Activated naive CD8-positive, alpha-beta T cell treated with anti-CD3 and anti-CD28 coated beads, Interleukin-2, amount 50 U/mL, for 24 hours (primary cell): ENCODE data around the gene TM4SF20.

ENCODE experiments used
- ATAC-seq: fragments of 150-1000 bp; cut with Tn5 transposase; one replicate; pipeline ENCODE4 v1.10.0; 2021
- DNase-seq: peaks from one replicate; pipeline ENCODE4 v3.0.0; 2021
- H3K27ac Mint-ChIP-seq: one replicate; pipeline ENCODE4 v1.8.0; 2021; ENCODE audit warnings: mild to moderate bottlenecking, mixed read lengths
- H3K27me3 Mint-ChIP-seq: one replicate; pipeline ENCODE4 v1.8.0; 2021; ENCODE audit warnings: mixed read lengths
- H3K36me3 Mint-ChIP-seq: one replicate; pipeline ENCODE4 v1.8.0; 2021; ENCODE audit warnings: low read depth, mixed read lengths
- H3K4me1 Mint-ChIP-seq: one replicate; pipeline ENCODE4 v1.8.0; 2021; ENCODE audit warnings: mixed read lengths
- H3K4me3 Mint-ChIP-seq: one replicate; pipeline ENCODE4 v1.8.0; 2021; ENCODE audit warnings: mild to moderate bottlenecking, moderate library complexity, mixed read lengths
- H3K9me3 Mint-ChIP-seq: one replicate; pipeline ENCODE4 v1.8.0; 2021; ENCODE audit warnings: mixed read lengths

The TM4SF20 gene

DNA sequence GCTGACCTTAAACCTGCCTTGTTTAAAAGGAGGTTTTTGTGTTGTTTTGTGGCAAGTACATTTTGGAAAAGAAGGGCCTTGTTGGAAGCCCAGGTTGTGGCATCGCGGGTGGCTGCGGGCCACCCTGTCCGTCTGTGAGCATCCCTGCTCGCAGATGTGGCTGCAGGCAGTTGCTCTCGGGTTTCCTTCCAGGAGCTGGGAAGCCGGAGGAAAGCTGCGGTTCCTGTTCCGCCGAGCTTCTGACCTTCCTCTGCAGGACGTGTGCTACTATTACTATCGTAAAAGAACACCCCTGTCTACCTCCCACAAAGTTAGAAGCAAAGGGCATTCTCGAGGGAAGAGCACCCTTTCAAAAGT is 53.3 kb downstream of the TM4SF20 start:
- peaks cover 2% of the 10 kb centered on the region for H3K27me3 Mint-ChIP-seq
- H3K27ac Mint-ChIP-seq, result peak overlapping the region; percentile 92
- peaks cover 19% of the 10 kb centered on the region for H3K9me3 Mint-ChIP-seq
- H3K4me3 Mint-ChIP-seq, result peak overlapping the region; percentile 90
- ATAC-seq (peak; percentile 2), DNase-seq (peak; percentile 16)
- H3K4me1 Mint-ChIP-seq, result peaks cover 50% of the 10 kb centered on the region
- peaks cover 11% of the 10 kb centered on the region for H3K36me3 Mint-ChIP-seq

DNA sequence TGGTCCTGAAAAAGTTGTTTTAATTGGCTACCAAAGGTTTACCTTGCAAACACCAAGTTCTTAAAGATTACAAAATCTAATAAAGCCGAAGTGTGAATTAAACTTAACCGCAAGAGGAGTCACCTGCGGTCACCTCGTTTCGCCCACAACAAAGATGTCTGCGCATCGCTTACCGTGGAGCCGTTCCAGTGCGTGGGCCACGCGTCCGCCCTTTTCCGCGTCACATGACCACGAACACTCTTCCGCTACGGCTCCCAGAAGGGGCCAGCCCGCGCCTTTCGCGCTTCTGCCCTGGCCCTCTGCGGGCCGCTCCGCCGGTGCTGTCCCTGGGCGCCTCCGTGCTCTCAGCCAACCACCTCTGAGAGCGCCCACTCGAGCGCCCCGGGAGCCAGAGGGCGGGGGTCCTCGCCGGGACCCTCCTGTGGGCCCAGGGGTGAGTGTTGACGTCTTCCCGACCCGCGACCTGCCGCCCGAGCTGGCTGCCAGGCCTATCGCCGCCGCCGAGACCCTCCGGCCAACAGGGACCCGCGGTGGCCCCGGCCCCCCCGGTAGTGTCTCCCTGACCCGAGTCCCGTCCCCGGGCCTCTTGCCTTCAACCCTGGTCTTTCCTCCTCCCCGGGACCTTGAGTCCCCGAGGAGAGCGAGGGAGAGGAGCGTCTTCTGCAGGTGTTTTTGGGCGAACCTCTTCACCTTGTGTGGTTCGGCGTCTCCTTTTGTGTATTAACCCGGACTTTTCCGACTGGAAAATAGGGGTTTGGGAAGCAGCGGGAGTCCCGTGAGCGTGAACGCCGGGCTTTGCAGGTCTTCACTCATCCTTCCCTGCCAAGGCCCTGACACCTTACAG is 53.9 kb downstream of the TM4SF20 start, which contains the start of gene MFF:
TSS of gene MFF (plus strand) at position 257 of the 844 bp plus-strand sequence. CDS start 5,415 bp downstream, outside the sequence.
- Mint-ChIP-seq H3K9me3 (peaks cover 19% of the 10 kb centered on the region), H3K27ac (peak within 1 kb of the TSS; percentile 92), H3K4me1 (peaks cover 50% of the 10 kb centered on the region), H3K36me3 (peaks cover 6% of the 10 kb centered on the region), H3K4me3 (peak within 1 kb of the TSS; percentile 90), H3K27me3 (peaks cover 2% of the 10 kb centered on the region)
- peak; percentile 98 for ATAC-seq
- DNase-seq, result peak; percentile 94

DNA sequence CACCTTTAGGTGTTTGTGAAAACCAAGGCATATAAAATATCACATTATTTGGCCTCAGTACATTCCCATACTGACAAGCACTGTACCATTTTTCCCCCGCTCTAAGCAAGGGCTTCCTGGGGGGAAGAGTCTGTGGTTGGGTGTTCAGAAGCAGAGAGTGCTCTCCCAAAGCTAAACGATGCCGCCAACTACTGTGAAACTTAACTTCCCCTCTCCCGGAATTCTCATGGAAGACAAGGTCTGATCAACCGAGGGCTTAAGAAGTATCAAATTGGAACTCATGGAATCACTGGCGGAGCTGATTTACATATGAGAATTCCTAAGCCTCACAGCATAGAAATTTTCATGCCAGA is 54.5 kb downstream of the TM4SF20 start:
- Mint-ChIP-seq H3K9me3 (peaks cover 19% of the 10 kb centered on the region), H3K4me1 (peaks cover 50% of the 10 kb centered on the region)

DNA sequence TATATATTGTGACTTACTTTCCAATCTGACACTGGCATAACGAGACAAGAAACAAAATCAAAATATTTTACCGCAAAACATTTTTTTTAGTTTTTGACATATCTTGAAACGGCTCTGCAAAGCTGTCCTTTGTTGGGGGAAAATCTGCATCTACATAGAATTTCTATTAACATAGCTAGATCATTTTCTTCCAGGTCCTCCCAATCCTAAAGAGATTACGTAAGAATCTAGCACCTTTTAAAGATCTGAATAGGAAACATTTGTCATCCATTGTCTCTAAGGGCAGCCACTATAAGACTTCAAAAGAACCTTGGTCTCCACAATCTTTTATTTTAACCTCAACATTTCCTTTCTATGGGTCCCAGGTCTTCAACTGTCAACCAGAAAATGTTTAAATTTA is 55.3 kb downstream of the TM4SF20 start:
- H3K4me3 Mint-ChIP-seq, result no peak overlapping the region
- H3K9me3 Mint-ChIP-seq, result peaks cover 19% of the 10 kb centered on the region
- H3K36me3 Mint-ChIP-seq, result peaks cover 6% of the 10 kb centered on the region
- peaks cover 2% of the 10 kb centered on the region for H3K27me3 Mint-ChIP-seq
- no peak overlapping the region for H3K27ac Mint-ChIP-seq
- DNase-seq (no peak), ATAC-seq (no peak)
- H3K4me1 Mint-ChIP-seq, result peaks cover 50% of the 10 kb centered on the region

More for the DNA sequence above, 54.5 kb downstream of the TM4SF20 start:
- peaks cover 2% of the 10 kb centered on the region for H3K27me3 Mint-ChIP-seq
- H3K36me3 Mint-ChIP-seq, result peaks cover 6% of the 10 kb centered on the region
- peak; percentile 15 for DNase-seq
- peak overlapping the region; percentile 88 for H3K27ac Mint-ChIP-seq
- peak overlapping the region; percentile 90 for H3K4me3 Mint-ChIP-seq
- no peak for ATAC-seq

DNA sequence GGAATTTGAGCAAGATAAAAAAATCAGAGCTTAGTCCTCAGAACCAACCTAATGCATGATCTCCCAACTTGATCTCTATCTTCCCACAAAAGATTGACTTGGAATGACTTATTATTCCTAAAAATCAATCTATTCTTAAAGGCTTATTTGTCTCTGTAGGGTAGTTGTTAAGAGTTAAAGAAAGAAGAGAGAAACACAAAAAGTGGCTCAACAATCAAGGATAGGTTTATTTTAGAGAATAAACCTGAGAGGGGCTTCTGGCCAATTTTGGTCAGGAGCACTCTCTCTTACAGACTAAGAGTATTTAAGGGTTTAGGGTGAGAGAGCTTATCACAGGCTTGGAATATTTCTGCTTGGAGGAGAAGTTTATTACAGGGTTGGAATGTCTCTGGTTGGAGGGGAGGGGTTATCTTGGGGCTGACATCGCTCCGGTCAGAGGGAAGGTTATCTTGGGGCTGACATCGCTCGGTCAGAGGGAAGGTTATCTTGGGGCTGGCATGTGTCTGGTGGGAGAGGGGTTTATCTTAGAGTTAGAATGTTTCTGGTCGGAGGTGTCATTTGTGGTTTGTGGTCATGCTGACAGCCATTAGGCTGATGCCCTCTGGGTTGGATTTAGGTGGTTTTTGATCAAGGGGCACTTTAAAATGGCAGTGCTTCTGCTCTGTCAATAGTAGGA is 56.4 kb downstream of the TM4SF20 start:
- peaks cover 2% of the 10 kb centered on the region for H3K27me3 Mint-ChIP-seq
- peaks cover 40% of the 10 kb centered on the region for H3K4me1 Mint-ChIP-seq
- DNase-seq, result no peak
- H3K4me3 Mint-ChIP-seq, result no peak overlapping the region
- no peak for ATAC-seq
- peaks cover 20% of the 10 kb centered on the region for H3K9me3 Mint-ChIP-seq
- peaks cover 4% of the 10 kb centered on the region for H3K36me3 Mint-ChIP-seq
- H3K27ac Mint-ChIP-seq, result no peak overlapping the region

DNA sequence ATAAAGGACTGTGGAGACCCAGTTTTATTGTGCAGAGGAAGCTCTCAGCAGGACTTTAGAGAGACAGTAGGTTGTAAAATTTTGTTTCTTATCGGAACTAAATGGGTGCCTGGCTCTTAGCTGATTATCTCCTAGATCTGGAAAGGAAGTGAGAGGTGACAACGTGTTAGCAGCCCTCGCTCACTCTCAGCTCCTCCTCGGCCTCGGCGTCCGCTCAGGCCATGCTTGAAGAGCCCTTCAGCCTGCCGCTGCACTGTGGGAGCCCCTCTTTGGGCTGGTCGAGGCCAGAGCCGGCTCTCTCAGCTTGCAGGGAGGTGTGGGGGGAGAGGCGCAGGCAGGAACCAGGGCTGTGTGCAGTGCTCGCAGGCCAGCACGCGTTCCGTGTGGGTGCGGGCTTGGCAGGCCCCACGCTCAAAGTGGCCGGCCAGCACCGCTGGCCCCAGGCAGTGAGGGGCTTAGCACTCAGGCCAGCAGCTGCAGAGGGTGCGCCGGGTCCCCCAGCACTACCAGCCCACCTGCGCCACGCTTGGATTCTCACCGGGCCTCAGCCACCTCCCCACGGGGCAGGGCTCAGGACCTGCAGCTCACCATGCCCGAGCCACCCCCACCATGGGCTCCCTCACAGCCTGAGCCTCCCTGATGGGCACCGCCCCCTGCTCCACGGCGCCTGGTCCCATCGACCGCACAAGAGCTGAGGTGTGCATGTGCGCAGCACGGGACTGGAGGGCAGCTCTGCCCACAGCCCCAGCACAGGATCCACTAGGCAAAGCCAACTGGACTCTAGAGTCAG is 58.6 kb downstream of the TM4SF20 start:
- peaks cover 27% of the 10 kb centered on the region for H3K9me3 Mint-ChIP-seq
- H3K36me3 Mint-ChIP-seq, result peaks cover 4% of the 10 kb centered on the region
- no peak overlapping the region for H3K4me3 Mint-ChIP-seq
- no peak overlapping the region for H3K27ac Mint-ChIP-seq
- peaks cover 5% of the 10 kb centered on the region for H3K27me3 Mint-ChIP-seq
- ATAC-seq, result no peak
- peaks cover 23% of the 10 kb centered on the region for H3K4me1 Mint-ChIP-seq
- DNase-seq, result no peak

DNA sequence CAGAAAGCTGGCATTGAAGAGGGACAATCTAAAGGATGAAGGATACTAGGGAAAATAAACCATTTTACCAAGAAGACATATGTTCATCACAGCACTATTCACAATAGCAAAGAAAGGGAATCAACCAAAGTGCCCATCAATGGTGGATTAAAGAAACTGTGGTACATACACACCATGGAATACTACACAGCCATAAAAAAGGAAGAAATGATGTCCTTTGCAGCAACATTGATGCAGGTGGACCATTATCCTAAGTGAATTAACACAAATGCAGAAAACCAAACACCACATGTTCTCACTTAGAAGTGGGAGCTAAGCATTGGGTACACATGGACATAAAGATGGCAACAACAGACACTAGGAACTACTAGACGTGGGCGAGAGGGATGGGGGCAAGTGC is 61.3 kb downstream of the TM4SF20 start:
- ATAC-seq (no peak), DNase-seq (no peak)
- Mint-ChIP-seq H3K27ac (no peak overlapping the region), H3K27me3 (peaks cover 3% of the 10 kb centered on the region), H3K9me3 (peaks cover 18% of the 10 kb centered on the region), H3K4me3 (no peak overlapping the region), H3K4me1 (peaks cover 4% of the 10 kb centered on the region), H3K36me3 (peaks cover 3% of the 10 kb centered on the region)

DNA sequence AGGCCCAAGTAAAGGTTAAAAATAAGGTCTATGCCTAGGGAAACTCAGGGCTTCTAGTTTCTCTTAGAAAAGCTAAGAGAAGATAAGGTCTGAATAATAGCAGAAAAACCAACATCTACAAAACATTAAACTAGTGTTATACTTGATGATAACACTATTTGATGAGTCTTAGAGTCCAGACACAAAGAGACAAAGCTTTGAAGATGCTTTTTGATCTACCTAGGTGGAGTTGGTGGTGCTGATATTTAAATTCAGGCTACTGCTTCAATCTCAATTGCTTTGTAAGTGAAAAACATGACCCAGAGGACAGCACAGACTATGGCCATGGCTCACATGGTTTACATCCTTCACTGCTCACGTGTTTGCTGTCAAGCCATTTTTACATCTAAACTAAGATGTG is 65.8 kb downstream of the TM4SF20 start:
- Mint-ChIP-seq H3K4me1 (no peaks in the 10 kb centered on the region), H3K27ac (no peak overlapping the region), H3K4me3 (no peak overlapping the region), H3K9me3 (peaks cover 8% of the 10 kb centered on the region), H3K36me3 (no peaks in the 10 kb centered on the region), H3K27me3 (peaks cover 3% of the 10 kb centered on the region)
- DNase-seq, result no peak
- ATAC-seq, result no peak

DNA sequence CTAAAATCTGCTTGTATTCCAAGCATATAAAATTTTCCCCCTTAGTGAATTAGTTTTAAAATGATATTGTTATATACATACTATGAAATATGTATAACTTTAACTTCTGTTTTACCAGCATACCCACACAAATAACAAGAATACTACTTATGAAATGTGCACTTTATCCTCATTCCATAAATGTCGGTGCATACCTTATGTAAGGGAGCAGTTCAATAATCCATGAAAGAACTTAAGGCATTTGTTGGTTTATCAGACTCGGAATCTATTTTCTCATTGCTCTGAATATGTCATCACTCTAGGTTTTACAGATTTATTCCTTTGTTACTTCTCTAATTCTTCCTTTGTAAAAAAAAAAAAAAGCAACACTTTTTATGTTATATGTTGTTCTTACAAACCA is 66.5 kb downstream of the TM4SF20 start:
- peaks cover 3% of the 10 kb centered on the region for H3K27me3 Mint-ChIP-seq
- H3K4me1 Mint-ChIP-seq, result no peaks in the 10 kb centered on the region
- DNase-seq (no peak), ATAC-seq (no peak)
- no peaks in the 10 kb centered on the region for H3K36me3 Mint-ChIP-seq
- H3K9me3 Mint-ChIP-seq, result peaks cover 6% of the 10 kb centered on the region
- no peak overlapping the region for H3K4me3 Mint-ChIP-seq
- H3K27ac Mint-ChIP-seq, result no peak overlapping the region
